ENCODE measurements around the gene PPP1R3G. TPM values are rescaled to one million over a fixed set of nuclear protein-coding genes. Genes with fewer than 3 reads are reported as not detected.

PPP1R3G gene
- total and polyA plus RNA-seq, 2 of the 13 experiments (the other 11 are each of a cell fraction or from before 2014, with no cell fraction given) = 1.2 to 1.3 TPM

DNA sequence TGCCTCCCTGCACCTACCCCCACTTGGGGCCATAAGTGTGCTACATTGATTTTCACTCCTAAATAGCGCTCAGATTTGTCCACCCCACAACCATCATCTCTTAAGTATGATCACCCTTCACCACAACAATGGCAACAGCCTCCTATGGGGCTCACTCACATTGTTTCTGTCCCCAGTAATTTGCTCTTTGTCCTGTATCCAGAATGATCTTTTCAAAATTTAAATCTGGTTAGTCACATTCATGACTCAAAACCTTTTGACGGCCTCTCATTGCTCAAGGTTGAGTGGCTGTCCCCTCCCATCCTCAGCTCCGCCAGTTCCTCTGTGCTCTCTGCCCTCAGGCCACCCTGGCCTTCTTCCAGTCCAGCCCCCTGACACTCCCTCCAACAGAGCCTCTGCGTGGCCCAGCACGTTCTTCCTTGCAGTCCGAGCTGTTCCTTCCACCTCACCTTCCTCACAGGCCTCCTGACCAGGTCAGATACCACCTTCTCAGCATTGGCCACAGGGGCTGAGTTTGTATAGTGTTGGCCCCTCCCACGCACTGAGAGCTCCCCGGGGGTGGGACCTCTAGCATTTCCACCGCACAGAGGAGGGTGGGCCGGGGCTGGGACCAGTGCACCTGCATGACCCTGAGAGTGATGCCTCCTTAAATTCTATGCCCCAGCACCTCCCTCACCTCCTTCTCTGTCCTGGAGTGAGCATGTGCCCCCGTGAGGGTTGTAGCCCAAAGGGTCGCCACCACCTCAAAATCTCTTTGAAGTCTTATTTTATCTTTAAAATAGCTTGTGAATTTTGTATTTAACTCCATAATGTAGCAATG is 2.4 kb upstream of the PPP1R3G start (continued):
- TF ChIP-seq MTERF4 (CRISPR knock-in tag; IDR thresholded peaks at IDR 0.05) = no peak
- TF ChIP-seq NONO (IDR thresholded peaks at IDR 0.05) = no peak
- TF ChIP-seq NONO (CRISPR knock-in tag; conservative IDR thresholded peaks at IDR 0.05) = peak; percentile 86
- no peak for TF ChIP-seq EEA1 (CRISPR knock-in tag; IDR thresholded peaks at IDR 0.05; ENCODE audit: borderline replicate concordance)
- TF ChIP-seq ZNF224 (CRISPR knock-in tag; IDR thresholded peaks at IDR 0.05) = no peak
- 0 out of 2 replicates have a peak, but pooled peaks have one; percentile 60 for TF ChIP-seq ZNF451 (CRISPR knock-in tag; IDR thresholded peaks at IDR 0.05)
- TF ChIP-seq ZNF776 (CRISPR knock-in tag; IDR thresholded peaks at IDR 0.05) = no peak
- TF ChIP-seq SALL2 (CRISPR knock-in tag; IDR thresholded peaks at IDR 0.05) = 0 out of 2 replicates have a peak, but pooled peaks have one; percentile 49
- peak; percentile 71; the same call in 1 of the 2 replicates for TF ChIP-seq ZFP41 (CRISPR knock-in tag; IDR thresholded peaks at IDR 0.05; ENCODE audit: borderline replicate concordance)
- no peak for TF ChIP-seq EZH2 (conservative IDR thresholded peaks at IDR 0.05; ENCODE audit: low read depth, low read length)
- TF ChIP-seq, protein P1, sequence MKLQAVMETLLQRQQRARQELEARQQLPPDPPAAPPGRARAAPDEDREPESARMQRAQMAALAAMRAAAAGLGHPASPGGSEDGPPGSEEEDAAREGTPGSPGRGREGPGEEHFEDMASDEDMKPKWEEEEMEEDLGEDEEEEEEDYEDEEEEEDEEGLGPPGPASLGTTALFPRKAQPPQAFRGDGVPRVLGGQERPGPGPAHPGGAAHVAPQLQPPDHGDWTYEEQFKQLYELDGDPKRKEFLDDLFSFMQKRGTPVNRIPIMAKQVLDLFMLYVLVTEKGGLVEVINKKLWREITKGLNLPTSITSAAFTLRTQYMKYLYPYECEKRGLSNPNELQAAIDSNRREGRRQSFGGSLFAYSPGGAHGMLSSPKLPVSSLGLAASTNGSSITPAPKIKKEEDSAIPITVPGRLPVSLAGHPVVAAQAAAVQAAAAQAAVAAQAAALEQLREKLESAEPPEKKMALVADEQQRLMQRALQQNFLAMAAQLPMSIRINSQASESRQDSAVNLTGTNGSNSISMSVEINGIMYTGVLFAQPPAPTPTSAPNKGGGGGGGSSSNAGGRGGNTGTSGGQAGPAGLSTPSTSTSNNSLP (IDR thresholded peaks at IDR 0.05; ENCODE audit: low read depth, low read length) = peak; percentile 84
- TF ChIP-seq ZKSCAN8 (CRISPR knock-in tag; IDR thresholded peaks at IDR 0.05; ENCODE audit: borderline replicate concordance) = no peak; the same call in 1 of the 2 replicates
- TF ChIP-seq FOXC1 (CRISPR knock-in tag; IDR thresholded peaks at IDR 0.05; ENCODE audit: borderline replicate concordance) = 0 out of 2 replicates have a peak, but pooled peaks have one; percentile 34
- 0 out of 2 replicates have a peak, but pooled peaks have one; percentile 13 for TF ChIP-seq HOMEZ (CRISPR knock-in tag; IDR thresholded peaks at IDR 0.05; ENCODE audit: low read depth)
- TF ChIP-seq ZNF891 (CRISPR knock-in tag; IDR thresholded peaks at IDR 0.05) = no peak; the same call in 1 of the 2 replicates
- no peak for TF ChIP-seq ZNF256 (CRISPR knock-in tag; conservative IDR thresholded peaks at IDR 0.05)
- TF ChIP-seq TERF1 (CRISPR knock-in tag; IDR thresholded peaks at IDR 0.05) = no peak
- no peak for TF ChIP-seq ATF4 (CRISPR knock-in tag; IDR thresholded peaks at IDR 0.05)
- TF ChIP-seq PLSCR1 (CRISPR knock-in tag; IDR thresholded peaks at IDR 0.05; ENCODE audit: borderline replicate concordance) = no peak
